ENCODE results near the gene PIAS2. TPM values are rescaled to one million over a fixed set of nuclear protein-coding genes. Genes with fewer than 3 reads are reported as not detected.
A peak's percentile ranks its signal among the peaks of the same experiment; 100 is the strongest.

PIAS2 gene
- total RNA-seq, 1 donor from 2014 or later: 36.0 TPM

GRCh38 chr18:46886893-46887292, 30.4 kb downstream of the PIAS2 start:
- DNase-seq (no peak), ATAC-seq (ENCODE audit: low read depth) (no peak)
- intact Hi-C loops (cut with micrococcal nuclease): no loop called here
- no peak for TF ChIP-seq CTCF (IDR thresholded peaks at IDR 0.05)
- Mint-ChIP-seq H3K36me3 (ENCODE audit: low read depth) (peaks cover 33% of the 10 kb centered on the region), H3K27me3 (no peaks in the 10 kb centered on the region), H3K9me3 (peaks cover 12% of the 10 kb centered on the region), H3K27ac (no peak overlapping the region), H3K4me1 (peaks cover 6% of the 10 kb centered on the region), H3K4me3 (no peak overlapping the region)
- CTCF ChIA-PET: no interaction called here
- POLR2A ChIA-PET: no interaction called here

GRCh38 chr18:46883180-46883579, 34.1 kb downstream of the PIAS2 start:
- Mint-ChIP-seq H3K36me3 (ENCODE audit: low read depth) (peaks cover 20% of the 10 kb centered on the region), H3K4me3 (no peak overlapping the region), H3K27ac (no peak overlapping the region), H3K4me1 (no peaks in the 10 kb centered on the region), H3K27me3 (no peaks in the 10 kb centered on the region), H3K9me3 (peaks cover 10% of the 10 kb centered on the region)
- CTCF ChIA-PET: no interaction called here
- intact Hi-C loops (cut with micrococcal nuclease): no loop called here
- POLR2A ChIA-PET: no interaction called here
- ATAC-seq (ENCODE audit: low read depth) (no peak), DNase-seq (no peak)
- no peak for TF ChIP-seq CTCF (IDR thresholded peaks at IDR 0.05)

GRCh38 chr18:46877329-46877987, 39.8 kb downstream of the PIAS2 start:
- H3K27me3 Mint-ChIP-seq: no peaks in the 10 kb centered on the region
- H3K9me3 Mint-ChIP-seq: peaks cover 25% of the 10 kb centered on the region
- no peak for DNase-seq
- ChIA-PET POLR2A (no interaction called here), CTCF (no interaction called here)
- no peak for TF ChIP-seq CTCF (IDR thresholded peaks at IDR 0.05)
- peak overlapping the region; percentile 50 for H3K4me3 Mint-ChIP-seq
- H3K4me1 Mint-ChIP-seq: peaks cover 15% of the 10 kb centered on the region
- peak overlapping the region; percentile 79 for H3K27ac Mint-ChIP-seq
- peaks cover 50% of the 10 kb centered on the region for H3K36me3 Mint-ChIP-seq (ENCODE audit: low read depth)
- intact Hi-C loops (cut with micrococcal nuclease): no loop called here
- ATAC-seq (ENCODE audit: low read depth): no peak

- TF ChIP-seq CTCF (IDR thresholded peaks at IDR 0.05): no peak
- no peak overlapping the region for H3K4me3 Mint-ChIP-seq
- CTCF ChIA-PET: no interaction called here
Measured at GRCh38 chr18:46868169-46868921, 49.0 kb downstream of the PIAS2 start.

GRCh38 chr18:46867367-46868143, 49.8 kb downstream of the PIAS2 start:
- Mint-ChIP-seq H3K4me1 (peaks cover 3% of the 10 kb centered on the region), H3K27me3 (no peaks in the 10 kb centered on the region), H3K27ac (no peak overlapping the region), H3K4me3 (no peak overlapping the region), H3K36me3 (ENCODE audit: low read depth) (peaks cover 57% of the 10 kb centered on the region), H3K9me3 (peaks cover 34% of the 10 kb centered on the region)
- ChIA-PET POLR2A (no interaction called here), CTCF (no interaction called here)
- DNase-seq (no peak), ATAC-seq (ENCODE audit: low read depth) (no peak)
- TF ChIP-seq CTCF (IDR thresholded peaks at IDR 0.05): no peak
- intact Hi-C loops (cut with micrococcal nuclease): no loop called here

More at GRCh38 chr18:46868169-46868921, 49.0 kb downstream of the PIAS2 start:
- ATAC-seq (ENCODE audit: low read depth) (no peak), DNase-seq (no peak)
- H3K36me3 Mint-ChIP-seq (ENCODE audit: low read depth): peaks cover 60% of the 10 kb centered on the region
- H3K4me1 Mint-ChIP-seq: peaks cover 3% of the 10 kb centered on the region
- intact Hi-C loops (cut with micrococcal nuclease): no loop called here
- H3K27ac Mint-ChIP-seq: no peak overlapping the region
- no peaks in the 10 kb centered on the region for H3K27me3 Mint-ChIP-seq
- peaks cover 38% of the 10 kb centered on the region for H3K9me3 Mint-ChIP-seq
- POLR2A ChIA-PET: no interaction called here
